VCaP (cell line): ENCODE data around the gene EVA1A.

ENCODE experiments used
- H3K27ac ChIP-seq: fragments of 450-650 bp; 2 replicates; pipeline ENCODE4 v1.5.1; 2017
- TF ChIP-seq, protein P1 (sequence below): fragments of 450-650 bp; conservative IDR thresholded peaks from 2 replicates; pipeline ENCODE4 v1.5.1; 2017; ENCODE audit warnings: mild to moderate bottlenecking, moderate library complexity

EVA1A gene

GRCh38 chr2:75547345-75548035 is 13.2 kb downstream of the EVA1A start:
- H3K27ac ChIP-seq, result no peak overlapping the region
- TF ChIP-seq, protein P1, sequence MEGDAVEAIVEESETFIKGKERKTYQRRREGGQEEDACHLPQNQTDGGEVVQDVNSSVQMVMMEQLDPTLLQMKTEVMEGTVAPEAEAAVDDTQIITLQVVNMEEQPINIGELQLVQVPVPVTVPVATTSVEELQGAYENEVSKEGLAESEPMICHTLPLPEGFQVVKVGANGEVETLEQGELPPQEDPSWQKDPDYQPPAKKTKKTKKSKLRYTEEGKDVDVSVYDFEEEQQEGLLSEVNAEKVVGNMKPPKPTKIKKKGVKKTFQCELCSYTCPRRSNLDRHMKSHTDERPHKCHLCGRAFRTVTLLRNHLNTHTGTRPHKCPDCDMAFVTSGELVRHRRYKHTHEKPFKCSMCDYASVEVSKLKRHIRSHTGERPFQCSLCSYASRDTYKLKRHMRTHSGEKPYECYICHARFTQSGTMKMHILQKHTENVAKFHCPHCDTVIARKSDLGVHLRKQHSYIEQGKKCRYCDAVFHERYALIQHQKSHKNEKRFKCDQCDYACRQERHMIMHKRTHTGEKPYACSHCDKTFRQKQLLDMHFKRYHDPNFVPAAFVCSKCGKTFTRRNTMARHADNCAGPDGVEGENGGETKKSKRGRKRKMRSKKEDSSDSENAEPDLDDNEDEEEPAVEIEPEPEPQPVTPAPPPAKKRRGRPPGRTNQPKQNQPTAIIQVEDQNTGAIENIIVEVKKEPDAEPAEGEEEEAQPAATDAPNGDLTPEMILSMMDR, result no peak

- TF ChIP-seq, protein P1, result no peak
- no peak overlapping the region for H3K27ac ChIP-seq
These were observed 14.8 kb downstream of the EVA1A start for GRCh38 chr2:75545922-75546321.

DNA sequence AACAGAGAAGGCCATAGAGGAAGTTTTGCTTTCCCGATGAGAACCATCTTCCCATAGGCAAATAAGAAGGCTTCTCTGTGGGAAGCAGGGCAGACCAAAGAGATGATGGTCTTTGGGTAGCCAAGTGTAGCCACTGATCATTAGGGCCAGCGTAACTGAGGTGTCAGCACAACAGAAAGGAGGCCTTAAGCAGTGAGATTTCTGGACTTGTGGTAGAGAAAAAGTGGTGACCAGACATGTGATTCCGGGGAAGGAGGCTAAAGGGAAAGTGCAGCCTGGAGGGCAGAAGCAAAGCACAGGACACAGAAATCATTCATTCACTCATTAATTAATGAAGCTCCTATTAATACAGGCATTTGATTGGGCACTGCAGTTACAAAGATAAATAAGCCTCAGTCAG is 15.4 kb downstream of the EVA1A start:
- H3K27ac ChIP-seq, result no peak overlapping the region
- TF ChIP-seq, protein P1, result no peak

GRCh38 chr2:75543446-75543845 is 17.3 kb downstream of the EVA1A start:
- no peak overlapping the region for H3K27ac ChIP-seq
- TF ChIP-seq, protein P1, result no peak

GRCh38 chr2:75541430-75541829 is 19.3 kb downstream of the EVA1A start:
- TF ChIP-seq, protein P1, result no peak
- no peak overlapping the region for H3K27ac ChIP-seq

DNA sequence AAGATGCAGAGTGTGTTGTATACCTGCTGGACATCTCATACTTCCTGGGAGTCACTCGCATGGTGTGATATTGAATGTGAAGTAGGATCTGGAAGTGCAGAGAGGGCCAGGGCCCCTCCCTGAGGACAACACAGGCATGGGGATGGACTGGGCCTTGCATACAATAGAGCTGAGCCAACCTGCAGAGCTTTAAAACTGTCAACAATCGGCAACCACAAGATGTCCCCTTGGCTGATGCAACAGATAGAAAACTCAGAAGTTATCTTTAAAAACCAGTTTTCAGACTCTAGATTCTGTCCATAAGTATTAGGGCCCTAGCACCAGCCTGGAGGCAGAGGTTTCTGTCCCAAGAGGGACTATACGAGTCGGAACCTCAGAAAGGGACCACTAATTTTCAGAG is 19.7 kb downstream of the EVA1A start:
- H3K27ac ChIP-seq, result no peak overlapping the region

DNA sequence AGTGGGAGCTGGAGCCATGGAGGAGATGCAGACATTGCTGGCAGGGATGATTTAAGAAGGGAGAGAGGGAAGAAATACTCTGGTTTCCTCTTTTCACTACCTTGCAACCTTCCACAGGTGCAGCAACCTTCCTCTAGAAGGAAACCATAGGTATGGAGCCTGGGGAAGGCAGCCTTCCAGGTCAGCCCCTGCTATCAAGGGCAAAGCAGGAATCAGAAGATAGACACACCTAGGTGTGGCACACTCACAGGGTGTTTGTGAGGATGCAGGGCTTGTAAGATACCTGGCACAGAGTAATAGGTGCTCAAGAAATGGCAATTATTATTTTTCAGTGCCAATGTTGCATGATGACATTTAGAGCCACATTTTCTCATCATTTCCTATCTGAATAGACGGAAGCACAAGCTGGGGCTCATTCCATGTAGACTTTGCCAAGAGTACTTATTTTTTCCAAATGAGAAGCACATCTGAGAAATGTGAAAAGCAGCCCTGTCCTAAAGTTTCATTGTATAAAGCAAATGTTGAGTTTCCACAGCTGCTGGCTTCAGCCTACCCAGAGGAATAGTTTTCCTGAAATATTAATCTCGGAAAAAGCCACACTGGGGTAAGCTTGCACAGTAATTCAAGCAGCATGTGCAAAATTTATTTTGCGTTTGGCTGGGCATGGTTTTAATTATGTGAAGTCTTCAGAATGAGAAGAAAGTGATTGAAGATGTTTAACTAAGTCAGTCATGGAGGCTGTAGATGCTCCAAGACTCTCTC is 20.6 kb downstream of the EVA1A start:
- TF ChIP-seq, protein P1, result no peak
- H3K27ac ChIP-seq, result no peak overlapping the region

More for the DNA sequence above, 19.7 kb downstream of the EVA1A start:
- TF ChIP-seq, protein P1, result no peak
